ENCODE results near the gene NCKAP5. TPM values are rescaled to one million over a fixed set of nuclear protein-coding genes. Genes with fewer than 3 reads are reported as not detected.

Gene NCKAP5
- total RNA-seq, 1 experiment from 2014 or later, result not detected

DNA sequence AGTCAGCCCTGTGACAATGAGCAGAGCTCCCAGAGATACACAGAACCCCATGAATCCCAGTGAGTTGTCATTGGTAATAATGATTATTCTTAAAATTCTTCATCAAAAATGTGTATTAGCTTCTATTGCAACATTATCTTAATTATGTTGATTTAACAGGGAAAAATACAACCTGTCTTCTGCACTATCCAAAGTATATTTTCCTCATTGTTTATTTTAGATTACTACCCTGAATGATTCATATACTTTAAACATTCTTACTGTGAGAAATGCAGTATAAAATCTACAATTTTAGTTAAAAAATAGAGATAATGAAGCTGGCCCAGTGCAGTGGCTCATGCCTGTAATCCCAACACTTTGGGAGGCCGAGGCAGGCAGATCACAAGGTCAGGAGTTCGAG, 773.0 kb downstream of the NCKAP5 start:
- Mint-ChIP-seq H3K27me3 (ENCODE audit: insufficient read depth, unreplicated experiment) (no peaks in the 10 kb centered on the region), H3K4me1 (ENCODE audit: insufficient read depth, unreplicated experiment) (no peaks in the 10 kb centered on the region), H3K4me3 (ENCODE audit: unreplicated experiment) (no peak overlapping the region), H3K36me3 (ENCODE audit: insufficient read depth, unreplicated experiment) (no peaks in the 10 kb centered on the region), H3K9me3 (ENCODE audit: unreplicated experiment) (peaks cover 14% of the 10 kb centered on the region), H3K27ac (ENCODE audit: low read depth, unreplicated experiment) (no peak overlapping the region)
- CTCF ChIA-PET, result interaction anchor here (0.6 kb wide), 1 partner anchor 10 kb away, joined by 4 read pairs; no protein-coding TSS in a partner anchor
- POLR2A ChIA-PET, result interaction anchor here (0.7 kb wide), 1 partner anchor 1797 kb away, joined by 3 read pairs; no protein-coding TSS in a partner anchor
- no peak for DNase-seq (ENCODE audit: unreplicated experiment)
- intact Hi-C loops (cut with micrococcal nuclease), result no loop called here
- TF ChIP-seq, protein P1, sequence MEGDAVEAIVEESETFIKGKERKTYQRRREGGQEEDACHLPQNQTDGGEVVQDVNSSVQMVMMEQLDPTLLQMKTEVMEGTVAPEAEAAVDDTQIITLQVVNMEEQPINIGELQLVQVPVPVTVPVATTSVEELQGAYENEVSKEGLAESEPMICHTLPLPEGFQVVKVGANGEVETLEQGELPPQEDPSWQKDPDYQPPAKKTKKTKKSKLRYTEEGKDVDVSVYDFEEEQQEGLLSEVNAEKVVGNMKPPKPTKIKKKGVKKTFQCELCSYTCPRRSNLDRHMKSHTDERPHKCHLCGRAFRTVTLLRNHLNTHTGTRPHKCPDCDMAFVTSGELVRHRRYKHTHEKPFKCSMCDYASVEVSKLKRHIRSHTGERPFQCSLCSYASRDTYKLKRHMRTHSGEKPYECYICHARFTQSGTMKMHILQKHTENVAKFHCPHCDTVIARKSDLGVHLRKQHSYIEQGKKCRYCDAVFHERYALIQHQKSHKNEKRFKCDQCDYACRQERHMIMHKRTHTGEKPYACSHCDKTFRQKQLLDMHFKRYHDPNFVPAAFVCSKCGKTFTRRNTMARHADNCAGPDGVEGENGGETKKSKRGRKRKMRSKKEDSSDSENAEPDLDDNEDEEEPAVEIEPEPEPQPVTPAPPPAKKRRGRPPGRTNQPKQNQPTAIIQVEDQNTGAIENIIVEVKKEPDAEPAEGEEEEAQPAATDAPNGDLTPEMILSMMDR (IDR thresholded peaks at IDR 0.05; ENCODE audit: unreplicated experiment), result no peak
- no TSS peak for BruUV-seq (replicated peaks)

DNA sequence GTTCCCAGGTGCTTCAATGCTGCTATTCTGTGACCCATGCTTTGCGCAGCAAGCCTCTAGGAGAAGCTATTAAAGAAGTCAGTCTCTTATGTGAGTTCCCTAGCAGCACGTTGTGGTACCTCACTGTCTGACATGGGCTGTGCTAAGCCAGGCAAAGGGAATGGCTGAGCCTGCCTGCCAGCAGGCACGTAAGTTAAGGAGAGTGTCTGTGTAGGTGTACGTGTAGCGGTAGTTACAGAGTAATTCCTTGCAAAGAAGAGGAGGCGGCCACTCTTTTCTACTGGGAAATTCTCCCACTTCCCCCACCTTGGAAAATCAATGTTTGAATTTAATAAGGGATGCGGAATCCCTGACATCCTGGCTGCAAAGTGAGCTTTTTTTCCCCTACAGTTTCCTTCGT, 774.7 kb downstream of the NCKAP5 start:
- no peak overlapping the region for H3K4me3 Mint-ChIP-seq (ENCODE audit: unreplicated experiment)
- H3K27me3 Mint-ChIP-seq (ENCODE audit: insufficient read depth, unreplicated experiment), result no peaks in the 10 kb centered on the region
- peaks cover 19% of the 10 kb centered on the region for H3K9me3 Mint-ChIP-seq (ENCODE audit: unreplicated experiment)
- no TSS peak for BruUV-seq (replicated peaks)
- no peak overlapping the region for H3K27ac Mint-ChIP-seq (ENCODE audit: low read depth, unreplicated experiment)
- no peak for DNase-seq (ENCODE audit: unreplicated experiment)
- TF ChIP-seq, protein P1 (IDR thresholded peaks at IDR 0.05; ENCODE audit: unreplicated experiment), result no peak
- intact Hi-C loops (cut with micrococcal nuclease), result no loop called here
- no peaks in the 10 kb centered on the region for H3K36me3 Mint-ChIP-seq (ENCODE audit: insufficient read depth, unreplicated experiment)
- CTCF ChIA-PET, result no interaction called here
- POLR2A ChIA-PET, result no interaction called here
- H3K4me1 Mint-ChIP-seq (ENCODE audit: insufficient read depth, unreplicated experiment), result no peaks in the 10 kb centered on the region

DNA sequence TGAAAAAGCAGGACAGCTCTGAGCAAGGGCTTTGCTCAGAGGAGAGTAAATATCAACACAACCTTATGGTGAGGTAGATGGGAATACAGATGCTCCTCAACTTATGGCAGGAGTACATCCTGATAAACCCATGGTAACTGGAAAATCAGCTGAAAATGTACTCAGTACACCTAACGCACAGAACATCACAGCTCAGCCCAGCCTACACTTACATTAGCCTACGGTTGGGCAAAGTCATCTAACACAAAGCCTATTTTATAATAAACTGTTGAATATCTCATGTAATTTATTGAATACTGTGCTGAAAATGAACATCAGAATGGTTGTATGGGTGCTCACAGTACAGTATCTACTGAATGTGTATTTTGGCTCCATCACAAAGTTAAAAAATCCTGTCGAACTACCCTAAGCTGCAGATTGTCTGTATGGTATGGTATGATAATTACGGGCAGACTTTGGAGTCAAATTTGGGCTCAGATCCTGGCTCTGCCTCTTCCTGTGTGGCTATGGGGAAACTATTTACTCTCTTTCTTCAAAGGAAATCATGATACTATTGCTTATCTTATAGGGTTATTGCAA, 778.0 kb downstream of the NCKAP5 start:
- DNase-seq (ENCODE audit: unreplicated experiment), result no peak
- ChIA-PET CTCF (no interaction called here), POLR2A (no interaction called here)
- Mint-ChIP-seq H3K4me3 (ENCODE audit: unreplicated experiment) (no peak overlapping the region), H3K27me3 (ENCODE audit: insufficient read depth, unreplicated experiment) (no peaks in the 10 kb centered on the region), H3K4me1 (ENCODE audit: insufficient read depth, unreplicated experiment) (no peaks in the 10 kb centered on the region), H3K9me3 (ENCODE audit: unreplicated experiment) (peaks cover 25% of the 10 kb centered on the region), H3K36me3 (ENCODE audit: insufficient read depth, unreplicated experiment) (no peaks in the 10 kb centered on the region), H3K27ac (ENCODE audit: low read depth, unreplicated experiment) (no peak overlapping the region)
- BruUV-seq (replicated peaks), result no TSS peak
- intact Hi-C loops (cut with micrococcal nuclease), result no loop called here
- TF ChIP-seq, protein P1 (IDR thresholded peaks at IDR 0.05; ENCODE audit: unreplicated experiment), result no peak

DNA sequence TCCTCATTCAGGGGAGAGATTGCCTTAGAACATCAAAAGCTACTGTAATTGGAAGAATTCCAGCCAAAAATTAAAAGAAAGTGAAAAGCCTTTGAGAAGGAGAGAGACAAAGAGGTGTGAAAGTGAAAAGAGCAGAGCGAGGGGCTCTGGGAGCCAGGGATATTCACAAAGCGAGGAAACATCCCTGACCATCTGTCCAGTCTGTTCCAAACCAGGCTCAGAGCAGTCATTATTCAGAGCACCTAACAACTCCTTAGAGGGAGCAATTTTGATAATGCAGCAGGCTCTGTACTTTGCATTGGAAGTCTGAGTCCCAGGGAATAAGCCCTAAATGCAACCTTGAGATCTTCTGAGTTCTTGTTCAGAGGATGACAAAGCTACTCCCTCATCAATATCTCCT, 779.2 kb downstream of the NCKAP5 start:
- POLR2A ChIA-PET, result no interaction called here
- peaks cover 19% of the 10 kb centered on the region for H3K9me3 Mint-ChIP-seq (ENCODE audit: unreplicated experiment)
- DNase-seq (ENCODE audit: unreplicated experiment), result no peak
- intact Hi-C loops (cut with micrococcal nuclease), result no loop called here
- TF ChIP-seq, protein P1 (IDR thresholded peaks at IDR 0.05; ENCODE audit: unreplicated experiment), result no peak
- H3K4me1 Mint-ChIP-seq (ENCODE audit: insufficient read depth, unreplicated experiment), result no peaks in the 10 kb centered on the region
- CTCF ChIA-PET, result no interaction called here
- no TSS peak for BruUV-seq (replicated peaks)
- H3K4me3 Mint-ChIP-seq (ENCODE audit: unreplicated experiment), result no peak overlapping the region
- no peaks in the 10 kb centered on the region for H3K27me3 Mint-ChIP-seq (ENCODE audit: insufficient read depth, unreplicated experiment)
- H3K36me3 Mint-ChIP-seq (ENCODE audit: insufficient read depth, unreplicated experiment), result peaks cover 4% of the 10 kb centered on the region
- H3K27ac Mint-ChIP-seq (ENCODE audit: low read depth, unreplicated experiment), result no peak overlapping the region

Data from MCF 10A (cell line).